ENCODE data around the gene BPTF.
"Not testable (repeated sequence)": the region's sequence is repeated elsewhere in the genome, so short reads cannot be mapped to it uniquely, and the experiment has no call there.

Gene BPTF

GRCh38 chr17:67824735-67825626 is at the start of gene BPTF:
Gene BPTF, plus strand, starts transcription at chr17:67825503. Its CDS starts 222 bp downstream, at chr17:67825725.
- DNase-seq, result peak; percentile 25 to 92 (median 86)

GRCh38 chr17:67779098-67779672 is 46.1 kb upstream of the BPTF start:
- DNase-seq, result no peak

- DNase-seq, result no peak
Measured at GRCh38 chr17:67784364-67785121, 40.8 kb upstream of the BPTF start.

DNA sequence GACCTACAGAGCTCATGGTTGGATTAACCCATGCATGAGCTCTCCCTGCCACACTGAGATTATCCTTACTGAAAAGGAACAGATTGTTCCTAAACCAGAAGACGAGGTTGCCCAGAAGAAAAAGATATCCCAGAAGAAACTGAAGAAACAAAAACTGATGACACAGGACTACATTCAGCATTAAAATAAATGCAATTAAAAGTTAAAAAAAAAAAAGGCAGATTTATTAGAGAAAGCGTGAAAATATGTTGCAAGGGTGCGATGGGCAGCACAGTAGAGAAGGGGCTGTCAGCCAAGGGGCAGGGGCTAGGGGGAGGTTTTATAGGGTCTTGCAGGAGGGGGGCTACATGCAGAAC is 40.2 kb upstream of the BPTF start:
- DNase-seq, result no peak

DNA sequence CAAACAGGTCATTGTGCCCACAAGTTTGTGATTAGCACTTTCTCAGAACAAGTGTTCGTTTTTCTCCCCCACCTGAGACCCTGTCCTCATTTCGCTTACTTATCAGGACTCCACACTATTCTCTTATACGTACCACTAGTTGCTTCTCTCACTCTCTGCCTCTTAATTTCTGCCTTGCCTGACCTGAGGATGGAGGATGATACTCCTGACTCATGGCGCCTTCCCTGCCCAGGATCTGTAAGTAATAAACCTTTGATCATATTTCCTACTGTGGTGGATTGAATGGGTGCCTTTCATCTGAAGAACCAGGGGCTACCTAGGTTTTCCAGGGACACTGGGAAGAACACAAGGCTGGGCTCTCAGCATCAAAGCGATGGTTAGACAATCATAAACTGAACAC is 39.8 kb upstream of the BPTF start:
- no peak for DNase-seq

- DNase-seq, result peak in 51 of 58 donors; percentile 2 to 69 (median 25)
Measured at GRCh38 chr17:67800495-67800928, 24.8 kb upstream of the BPTF start.

- DNase-seq, result no peak
Measured at GRCh38 chr17:67801626-67802175, 23.6 kb upstream of the BPTF start.

- no peak for DNase-seq
Measured at GRCh38 chr17:67810464-67810863, 14.8 kb upstream of the BPTF start.

DNA sequence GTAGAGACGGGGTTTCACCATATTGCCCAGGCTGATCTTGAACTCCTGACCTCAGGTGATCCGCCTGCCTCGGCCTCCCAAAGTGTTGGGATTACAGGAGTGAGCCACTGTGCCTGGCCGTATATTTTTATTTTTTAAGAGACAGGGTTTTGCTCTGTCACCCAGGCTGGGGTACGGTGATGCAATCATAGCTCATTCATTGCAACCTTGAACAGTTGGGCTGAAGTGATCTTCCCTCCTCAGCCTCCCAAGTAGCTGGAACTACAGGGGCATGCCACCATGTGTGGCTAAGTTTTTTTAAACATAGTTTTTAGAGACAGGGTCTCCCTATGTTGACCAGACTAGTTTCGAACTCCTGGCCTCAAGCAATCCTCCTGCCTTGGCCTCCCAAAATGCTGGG is 12.9 kb upstream of the BPTF start:
- not testable (repeated sequence) for DNase-seq

- DNase-seq, result no peak
Measured at GRCh38 chr17:67813803-67814180, 11.5 kb upstream of the BPTF start.

GRCh38 chr17:67818110-67819002 is 6.9 kb upstream of the BPTF start:
- DNase-seq, result no peak

GRCh38 chr17:67819722-67820121 is 5.6 kb upstream of the BPTF start:
- no peak for DNase-seq

DNA sequence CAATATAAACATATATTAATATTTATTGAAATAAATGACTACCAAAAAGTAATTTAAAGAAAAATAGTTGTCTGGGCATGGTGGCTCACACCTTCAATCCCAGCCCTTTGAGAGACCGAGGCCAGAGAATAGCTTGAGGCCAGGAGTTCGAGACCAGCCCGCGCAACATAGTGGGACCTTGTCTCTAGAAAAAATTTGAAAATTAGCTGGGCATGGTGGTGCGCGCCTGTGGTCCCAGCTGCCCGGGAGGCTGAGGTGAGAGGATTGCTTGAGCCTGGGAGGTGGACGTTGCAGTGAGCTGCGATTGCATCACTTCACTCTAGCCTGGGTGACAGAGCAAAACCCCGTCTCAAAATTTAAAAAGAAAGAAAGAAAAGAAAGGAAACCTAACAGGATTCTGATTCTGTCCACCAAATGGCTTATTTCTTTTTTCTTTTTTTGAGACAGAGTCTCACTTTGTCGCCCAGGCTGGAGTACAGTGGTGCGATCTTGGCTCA is 3.4 kb upstream of the BPTF start:
- no peak for DNase-seq

GRCh38 chr17:67825627-67826601 is 611 bp downstream of the BPTF start:
- peak in 50 of 58 donors; percentile 8 to 83 (median 46) for DNase-seq

DNA sequence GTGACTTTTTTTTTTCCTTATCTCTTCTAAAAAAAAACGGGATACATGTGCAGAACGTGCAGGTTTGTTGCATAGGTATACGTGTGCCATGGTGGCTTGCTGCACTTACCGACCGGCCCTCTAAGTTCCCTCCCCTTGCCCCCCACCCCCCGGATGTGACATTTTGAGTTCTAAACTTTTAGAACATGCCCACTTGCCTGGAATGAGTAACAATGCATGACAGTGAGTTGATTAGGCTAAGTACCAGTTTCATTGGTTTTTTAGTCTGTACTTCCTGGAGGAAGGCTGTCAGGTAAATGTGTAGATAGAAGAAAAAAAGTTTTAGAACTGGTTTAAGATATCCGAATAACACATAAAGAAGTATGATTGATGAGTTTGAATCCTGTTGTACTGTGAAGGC is 4.0 kb downstream of the BPTF start:
- DNase-seq, result no peak

GRCh38 chr17:67830440-67830839 is 5.1 kb downstream of the BPTF start:
- peak in 10 of 58 donors; percentile 2 to 17 (median 4) for DNase-seq

DNA sequence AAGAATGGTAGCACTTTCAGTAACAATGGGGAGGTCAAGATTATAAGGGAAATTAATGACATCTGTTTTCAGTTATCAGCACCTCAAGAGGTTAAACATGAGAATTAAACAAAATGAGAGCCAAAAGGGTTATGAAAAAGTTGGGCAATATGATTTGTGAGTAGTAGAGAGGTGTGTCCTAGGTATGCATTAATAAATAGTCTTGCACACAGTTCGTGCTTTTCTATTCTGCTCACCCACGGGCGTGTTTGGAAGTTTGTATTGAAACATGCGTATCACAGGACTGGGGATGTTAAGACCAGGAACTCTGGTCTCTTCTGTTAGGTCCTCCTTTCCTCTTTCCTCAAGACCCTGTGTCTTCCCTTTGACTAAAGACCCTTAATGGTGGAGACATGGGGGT is 6.0 kb downstream of the BPTF start:
- no peak for DNase-seq

GRCh38 chr17:67833134-67833533 is 7.8 kb downstream of the BPTF start:
- DNase-seq, result no peak

- DNase-seq, result no peak
Measured at GRCh38 chr17:67833946-67834631, 8.8 kb downstream of the BPTF start.
